Activated CD4-positive, alpha-beta memory T cell treated with anti-CD3 and anti-CD28 coated beads for 36 hours (primary cell): ENCODE data around the gene TDRD9. TPM values are rescaled to one million over a fixed set of nuclear protein-coding genes. Genes with fewer than 3 reads are reported as not detected.

Experiments used
- CTCF ChIA-PET: fragments of 350-600 bp; sonication (Branson Sonifier 250); formaldehyde crosslinking; loops from one replicate; lab custom pipeline; 2021; ENCODE audit warnings: antibody characterized with exemption, inconsistent platforms; lab: Charles Lee
- POLR2A ChIA-PET: fragments of 350-600 bp; sonication (Branson Sonifier 250); formaldehyde crosslinking; loops from one replicate; lab custom pipeline; 2021; ENCODE audit warnings: antibody characterized with exemption; lab: Charles Lee
- DNase-seq: peaks from one replicate; pipeline ENCODE4 v3.0.0-alpha.2; 2020
- H3K27ac Mint-ChIP-seq: one replicate; pipeline ENCODE4 v1.8.0; 2021; ENCODE audit warnings: mixed read lengths
- H3K27me3 Mint-ChIP-seq: one replicate; pipeline ENCODE4 v1.8.0; 2021; ENCODE audit warnings: mixed read lengths
- H3K36me3 Mint-ChIP-seq: one replicate; pipeline ENCODE4 v1.8.0; 2021; ENCODE audit warnings: mixed read lengths
- H3K4me1 Mint-ChIP-seq: one replicate; pipeline ENCODE4 v1.8.0; 2021; ENCODE audit warnings: low read depth, mixed read lengths
- H3K4me3 Mint-ChIP-seq: one replicate; pipeline ENCODE4 v1.8.0; 2021; ENCODE audit warnings: mild to moderate bottlenecking, mixed read lengths
- H3K9me3 Mint-ChIP-seq: one replicate; pipeline ENCODE4 v1.8.0; 2021; ENCODE audit warnings: mixed read lengths
- intact Hi-C: fragments of 100-400 bp; cut with micrococcal nuclease; formaldehyde crosslinking; loops from one replicate; pipeline ENCODE4 v1.15.1; 2023
- total RNA-seq, 2 experiments: library from RNA; stranded (reverse); gene quantifications; one replicate each; pipeline ENCODE4 v1.2.3, GENCODE V29; 2021

The TDRD9 gene
- under 1 TPM; 0.19 to 0.85 TPM for total RNA-seq

GRCh38 chr14:103928011-103928890 lies at the start of gene TDRD9:
Gene TDRD9 (plus strand): TSS chr14:103928456. CDS start chr14:103928510, 54 bp downstream.
- DNase-seq, result no peak
- POLR2A ChIA-PET, result no interaction called here
- Mint-ChIP-seq H3K9me3 (no peaks in the 10 kb centered on the region), H3K27ac (no peak within 1 kb of the TSS), H3K27me3 (peaks cover 6% of the 10 kb centered on the region), H3K36me3 (no peaks in the 10 kb centered on the region), H3K4me1 (no peaks in the 10 kb centered on the region), H3K4me3 (no peak within 1 kb of the TSS)
- CTCF ChIA-PET, result no interaction called here
- intact Hi-C loops, result no loop called here

GRCh38 chr14:103879118-103879569 lies 49.1 kb upstream of the TDRD9 start:
- no peak overlapping the region for H3K4me3 Mint-ChIP-seq
- no peak overlapping the region for H3K27ac Mint-ChIP-seq
- CTCF ChIA-PET, result interaction anchor here (0.6 to 2.8 kb wide), 3 partner anchors 22 to 131 kb away, joined by 5 to 18 read pairs (median 7); no protein-coding TSS in a partner anchor
- H3K36me3 Mint-ChIP-seq, result no peaks in the 10 kb centered on the region
- DNase-seq, result no peak
- intact Hi-C loops, result no loop called here
- POLR2A ChIA-PET, result no interaction called here
- peaks cover 9% of the 10 kb centered on the region for H3K4me1 Mint-ChIP-seq
- no peaks in the 10 kb centered on the region for H3K27me3 Mint-ChIP-seq
- no peaks in the 10 kb centered on the region for H3K9me3 Mint-ChIP-seq

GRCh38 chr14:103879570-103880347 lies 48.5 kb upstream of the TDRD9 start:
- H3K4me1 Mint-ChIP-seq, result peaks cover 9% of the 10 kb centered on the region
- H3K4me3 Mint-ChIP-seq, result peak overlapping the region; percentile 53
- no peak overlapping the region for H3K27ac Mint-ChIP-seq
- DNase-seq, result peak; percentile 13
- ChIA-PET POLR2A (no interaction called here), CTCF (interaction anchor here (0.6 to 2.8 kb wide), 3 partner anchors 21 to 130 kb away, joined by 5 to 18 read pairs (median 7); no protein-coding TSS in a partner anchor)
- no peaks in the 10 kb centered on the region for H3K36me3 Mint-ChIP-seq
- no peaks in the 10 kb centered on the region for H3K9me3 Mint-ChIP-seq
- no peaks in the 10 kb centered on the region for H3K27me3 Mint-ChIP-seq
- intact Hi-C loops, result no loop called here

- peak; percentile 17 for DNase-seq
- Mint-ChIP-seq H3K36me3 (no peaks in the 10 kb centered on the region), H3K27ac (no peak overlapping the region), H3K9me3 (no peaks in the 10 kb centered on the region), H3K4me3 (peak overlapping the region; percentile 53), H3K4me1 (peaks cover 9% of the 10 kb centered on the region), H3K27me3 (no peaks in the 10 kb centered on the region)
- intact Hi-C loops, result no loop called here
- ChIA-PET POLR2A (no interaction called here), CTCF (interaction anchor here (1.2 to 2.8 kb wide), 2 partner anchors 18 to 20 kb away, joined by 4 to 18 read pairs; no protein-coding TSS in a partner anchor)
Measured at GRCh38 chr14:103880348-103881267, 47.6 kb upstream of the TDRD9 start.

GRCh38 chr14:103881268-103882201 lies 46.7 kb upstream of the TDRD9 start:
- intact Hi-C loops, result no loop called here
- Mint-ChIP-seq H3K27ac (no peak overlapping the region), H3K27me3 (no peaks in the 10 kb centered on the region), H3K36me3 (no peaks in the 10 kb centered on the region), H3K9me3 (no peaks in the 10 kb centered on the region), H3K4me3 (no peak overlapping the region), H3K4me1 (peaks cover 9% of the 10 kb centered on the region)
- DNase-seq, result no peak
- ChIA-PET POLR2A (no interaction called here), CTCF (interaction anchor here (1.2 to 2.8 kb wide), 3 partner anchors 17 to 73 kb away, joined by 3 to 18 read pairs (median 4); no protein-coding TSS in a partner anchor)

GRCh38 chr14:103882503-103883262 lies 45.6 kb upstream of the TDRD9 start:
- H3K27ac Mint-ChIP-seq, result no peak overlapping the region
- CTCF ChIA-PET, result interaction anchor here (1.3 kb wide), 1 partner anchor 74 kb away, joined by 3 read pairs; no protein-coding TSS in a partner anchor
- no peak overlapping the region for H3K4me3 Mint-ChIP-seq
- H3K9me3 Mint-ChIP-seq, result no peaks in the 10 kb centered on the region
- POLR2A ChIA-PET, result interaction anchor here (0.5 kb wide), 1 partner anchor 321 kb away, joined by 3 read pairs; no protein-coding TSS in a partner anchor
- no peaks in the 10 kb centered on the region for H3K36me3 Mint-ChIP-seq
- no peaks in the 10 kb centered on the region for H3K27me3 Mint-ChIP-seq
- H3K4me1 Mint-ChIP-seq, result peaks cover 9% of the 10 kb centered on the region
- DNase-seq, result no peak
- intact Hi-C loops, result no loop called here

GRCh38 chr14:103883263-103883523 lies 45.1 kb upstream of the TDRD9 start:
- no peaks in the 10 kb centered on the region for H3K27me3 Mint-ChIP-seq
- peaks cover 9% of the 10 kb centered on the region for H3K4me1 Mint-ChIP-seq
- H3K9me3 Mint-ChIP-seq, result no peaks in the 10 kb centered on the region
- no peak overlapping the region for H3K4me3 Mint-ChIP-seq
- intact Hi-C loops, result no loop called here
- no peak overlapping the region for H3K27ac Mint-ChIP-seq
- CTCF ChIA-PET, result interaction anchor here (1.3 kb wide), 1 partner anchor 75 kb away, joined by 3 read pairs; no protein-coding TSS in a partner anchor
- POLR2A ChIA-PET, result no interaction called here
- DNase-seq, result no peak
- H3K36me3 Mint-ChIP-seq, result no peaks in the 10 kb centered on the region

GRCh38 chr14:103884854-103885253 lies 43.4 kb upstream of the TDRD9 start:
- ChIA-PET POLR2A (no interaction called here), CTCF (no interaction called here)
- no peak overlapping the region for H3K27ac Mint-ChIP-seq
- H3K36me3 Mint-ChIP-seq, result no peaks in the 10 kb centered on the region
- DNase-seq, result no peak
- no peaks in the 10 kb centered on the region for H3K9me3 Mint-ChIP-seq
- intact Hi-C loops, result no loop called here
- no peak overlapping the region for H3K4me3 Mint-ChIP-seq
- H3K4me1 Mint-ChIP-seq, result peaks cover 3% of the 10 kb centered on the region
- H3K27me3 Mint-ChIP-seq, result no peaks in the 10 kb centered on the region

GRCh38 chr14:103885509-103885932 lies 42.7 kb upstream of the TDRD9 start:
- no peak for DNase-seq
- H3K4me3 Mint-ChIP-seq, result no peak overlapping the region
- no peaks in the 10 kb centered on the region for H3K27me3 Mint-ChIP-seq
- no peaks in the 10 kb centered on the region for H3K9me3 Mint-ChIP-seq
- H3K27ac Mint-ChIP-seq, result no peak overlapping the region
- ChIA-PET POLR2A (no interaction called here), CTCF (no interaction called here)
- intact Hi-C loops, result no loop called here
- H3K36me3 Mint-ChIP-seq, result no peaks in the 10 kb centered on the region
- no peaks in the 10 kb centered on the region for H3K4me1 Mint-ChIP-seq
